ENCODE measurements around the gene CDC26. TPM values are rescaled to one million over a fixed set of nuclear protein-coding genes. Genes with fewer than 3 reads are reported as not detected.
A peak's percentile ranks its signal among the peaks of the same experiment; 100 is the strongest.

CDC26 gene
- total and polyA plus RNA-seq, 10 of the 15 experiments (the other 5 are each of a cell fraction or from before 2014, with no cell fraction given): 28.2 to 156 (median 61.5) TPM

GRCh38 chr9:113219969-113220368 is 55.4 kb downstream of the CDC26 start (continued):
- peak; percentile 65 for TF ChIP-seq E4F1 (IDR thresholded peaks at IDR 0.05; ENCODE audit: borderline replicate concordance, partially characterized antibody)
- peak; percentile 11 for TF ChIP-seq MEF2B (IDR thresholded peaks at IDR 0.05; ENCODE audit: partially characterized antibody, poor library complexity, severe bottlenecking)
- TF ChIP-seq CHD2 (IDR thresholded peaks at IDR 0.05; ENCODE audit: borderline replicate concordance, low read depth, low read length): no peak
- no peak for TF ChIP-seq BACH1 (IDR thresholded peaks at IDR 0.05; ENCODE audit: borderline replicate concordance)
- TF ChIP-seq GABPA (IDR thresholded peaks at IDR 0.05; ENCODE audit: low read depth): no peak
- no peak for TF ChIP-seq MYC (IDR thresholded peaks at IDR 0.05; ENCODE audit: insufficient read depth, insufficient read length, insufficient replicate concordance, low read length, severe bottlenecking)
- TF ChIP-seq ZBTB4 (CRISPR knock-in tag; IDR thresholded peaks at IDR 0.05): no peak
- TF ChIP-seq NR2C1 (IDR thresholded peaks at IDR 0.05): no peak
- TF ChIP-seq BMI1 (IDR thresholded peaks at IDR 0.05; ENCODE audit: borderline replicate concordance): no peak
- TF ChIP-seq TBL1XR1 (IDR thresholded peaks at IDR 0.05; ENCODE audit: low read depth, low read length): peak; percentile 69; the same call in 1 of the 2 replicates
- TF ChIP-seq BCL11A (IDR thresholded peaks at IDR 0.05; ENCODE audit: low read depth, low read length): peak; percentile 75; the same call in 1 of the 2 replicates
- TF ChIP-seq PKNOX1 (IDR thresholded peaks at IDR 0.05): no peak
- TF ChIP-seq POLR2AphosphoS5 (IDR thresholded peaks at IDR 0.05; ENCODE audit: low read length): no peak
- TF ChIP-seq CREB1 (IDR thresholded peaks at IDR 0.05; ENCODE audit: low read depth): no peak; the same call in 1 of the 2 replicates
- TF ChIP-seq STAT1 (conservative IDR thresholded peaks at IDR 0.05): 0 out of 2 replicates have a peak, but pooled peaks have one; percentile 38
- no peak for TF ChIP-seq MYB (IDR thresholded peaks at IDR 0.05; ENCODE audit: borderline replicate concordance, low read depth, low read length)
- TF ChIP-seq POU2F2 (IDR thresholded peaks at IDR 0.05; ENCODE audit: borderline replicate concordance, low read depth, low read length): peak; percentile 60; the same call in 1 of the 3 replicates
- TF ChIP-seq BCLAF1 (IDR thresholded peaks at IDR 0.05): no peak
- peak; percentile 82 for TF ChIP-seq NFIC (IDR thresholded peaks at IDR 0.05; ENCODE audit: low read depth, low read length)
- TF ChIP-seq EED (IDR thresholded peaks at IDR 0.05; ENCODE audit: low read depth): peak; percentile 65
- peak; percentile 69; the same call in 1 of the 2 replicates for TF ChIP-seq MTA2 (IDR thresholded peaks at IDR 0.05; ENCODE audit: low read depth)
- no peak for TF ChIP-seq TCF3 (IDR thresholded peaks at IDR 0.05; ENCODE audit: borderline replicate concordance, insufficient read depth, low read depth, low read length)

All from GM12878 (cell line).